K562 (cell line): ENCODE results near the gene RBM15. TPM values are rescaled to one million over a fixed set of nuclear protein-coding genes. Genes with fewer than 3 reads are reported as not detected.

Source experiments
- ATAC-seq: fragments of 200-7000 bp; cut with Tn5 transposase; 3 replicates; pipeline ENCODE4 v1.9.1; 2020; ENCODE audit warnings: moderate library complexity
- BruUV-seq: library from RNA; stranded (reverse); fragments of 400-500 nt; replicated peaks from 2 replicates; lab custom pipeline; 2021; lab: Mats Ljungman, UMichigan
- CTCF ChIA-PET: fragments of 300-600 bp; formaldehyde crosslinking; extraction: SDS; loops from one replicate; lab custom pipeline; 2021; ENCODE audit warnings: low intra/inter-chr PET ratio; lab: Yijun Ruan, JAX
- POLR2A ChIA-PET: fragments of 300-600, 350-650 bp; sonication (Branson Sonifier 250); formaldehyde crosslinking; extraction: SDS; loops from one replicate; lab custom pipeline; 2021; ENCODE audit warnings: antibody characterized with exemption, inconsistent platforms; lab: Yijun Ruan, JAX
- DNase-seq, 4 experiments: peaks; one replicate each; pipeline versions ENCODE4 v3.0.0 to v3.0.0-alpha.2; 2011 to 2018; ENCODE audit warnings: low spot score in 3 of 4, mixed read lengths in 3 of 4; ENCODE audit errors: extremely low read depth in 1 of 4
- FAIRE-seq: peaks from 2 replicates; lab custom pipeline; 2011; peaks lifted over from hg19 to GRCh38; lab: Jason Lieb, UNC
- H2AFZ ChIP-seq: 2 replicates; pipeline ENCODE4 v1.6.0; 2011; ENCODE audit warnings: low read depth, low read length, control low read depth, inconsistent platforms
- H3K27ac ChIP-seq: fragments of 200-600 bp; 3 replicates; pipeline ENCODE4 v1.8.0; 2011; ENCODE audit warnings: low read depth, mild to moderate bottlenecking, control low read depth, inconsistent platforms, low read length, moderate library complexity, mixed read lengths; ENCODE audit errors: extremely low read depth
- H3K27me3 ChIP-seq, 2 experiments: fragments of 300-600 bp in 1 of 2; 2 replicates in 1 of 2; 3 replicates in 1 of 2; pipeline versions ENCODE4 v1.6.0 to v1.8.0; 2011; ENCODE audit warnings: inconsistent platforms in 2 of 2, low read length in 2 of 2, mild to moderate bottlenecking in 1 of 2, mixed read lengths in 1 of 2, moderate library complexity in 1 of 2; ENCODE audit not compliant: control insufficient read depth in 2 of 2, insufficient read depth in 2 of 2
- H3K36me3 ChIP-seq: fragments of 300-600 bp; 3 replicates; pipeline ENCODE4 v1.8.0; 2011; ENCODE audit warnings: mild to moderate bottlenecking, low read length, inconsistent platforms; ENCODE audit not compliant: control insufficient read depth, insufficient read depth
- H3K4me1 ChIP-seq, 2 experiments: fragments of 200-600 bp in 1 of 2; replicated peaks in 1 of 2; 2 replicates in 1 of 2; 3 replicates in 1 of 2; pipeline versions ENCODE4 v1.5.1 to v1.8.0; 2011; ENCODE audit warnings: inconsistent platforms in 2 of 2, low read length in 2 of 2, mild to moderate bottlenecking in 1 of 2, mixed read lengths in 1 of 2, moderate library complexity in 1 of 2; ENCODE audit not compliant: control insufficient read depth in 2 of 2, insufficient read depth in 2 of 2
- H3K4me2 ChIP-seq: 2 replicates; pipeline ENCODE4 v1.6.1; 2011; ENCODE audit warnings: low read length, control low read depth, inconsistent platforms, mixed read lengths; ENCODE audit not compliant: insufficient read depth
- H3K4me3 ChIP-seq: fragments of 200-600 bp; sonication (generic), shearing (Covaris generic); 2 replicates; pipeline ENCODE4 v1.5.1; 2016; ENCODE audit warnings: control low read depth, inconsistent platforms
- H3K79me2 ChIP-seq: fragments of 200-600 bp; 3 replicates; pipeline ENCODE4 v1.8.0; 2011; ENCODE audit warnings: low read length, inconsistent platforms; ENCODE audit not compliant: control insufficient read depth, insufficient read depth
- H3K9ac ChIP-seq, 2 experiments: 2 replicates each; pipeline versions ENCODE4 v1.6.0 to v1.6.1; 2011; ENCODE audit warnings: low read depth in 2 of 2, low read length in 2 of 2, control low read depth in 1 of 2, inconsistent platforms in 1 of 2, mild to moderate bottlenecking in 1 of 2, mixed read lengths in 1 of 2; ENCODE audit not compliant: insufficient read depth in 1 of 2
- H3K9me1 ChIP-seq: one replicate; pipeline ENCODE4 v1.6.0; 2011; ENCODE audit warnings: inconsistent platforms, mild to moderate bottlenecking, low read length, moderate library complexity; ENCODE audit not compliant: control insufficient read depth, insufficient read depth
- H3K9me3 ChIP-seq: replicated peaks from 2 replicates; pipeline ENCODE4 v1.5.1; 2011; ENCODE audit warnings: low read depth, low read length, inconsistent platforms; ENCODE audit not compliant: control insufficient read depth, insufficient read depth
- H4K20me1 ChIP-seq: replicated peaks from 2 replicates; pipeline ENCODE4 v1.6.1; 2011; ENCODE audit warnings: low read length, inconsistent platforms, mixed read lengths; ENCODE audit not compliant: control insufficient read depth, insufficient read depth
- C11orf30 ChIP-seq: fragments of 450-650 bp; IDR thresholded peaks from 2 replicates; pipeline ENCODE4 v1.6.1; 2016; ENCODE audit warnings: low read depth, mild to moderate bottlenecking
- FOXA1 ChIP-seq: fragments of 450-650 bp; IDR thresholded peaks from 2 replicates; pipeline ENCODE4 v1.6.1; 2016; ENCODE audit warnings: mild to moderate bottlenecking, borderline replicate concordance
- FOXJ3 ChIP-seq: sonication (generic); formaldehyde crosslinking; IDR thresholded peaks from 2 replicates; pipeline ENCODE4 v1.4.0; 2020; ENCODE audit warnings: mild to moderate bottlenecking, missing genetic modification reagents
- HDAC8 ChIP-seq: fragments of 450-650 bp; IDR thresholded peaks from 2 replicates; pipeline ENCODE4 v1.6.1; 2016; ENCODE audit warnings: mild to moderate bottlenecking, missing genetic modification characterization, moderate library complexity, missing compliant biosample characterization
- MAFF ChIP-seq: IDR thresholded peaks from 2 replicates; pipeline ENCODE4 v1.6.1; 2012; ENCODE audit warnings: low read length, improper control_type of control experiment
- MAFG ChIP-seq: fragments of 450-650 bp; conservative IDR thresholded peaks from 2 replicates; pipeline ENCODE4 v1.6.1; 2016; ENCODE audit warnings: missing genetic modification characterization, missing compliant biosample characterization
- MAFK ChIP-seq: IDR thresholded peaks from 2 replicates; pipeline ENCODE4 v1.6.1; 2011; ENCODE audit warnings: low read length, improper control_type of control experiment
- MED1 ChIP-seq: sonication (generic); formaldehyde crosslinking; IDR thresholded peaks from 2 replicates; pipeline ENCODE4 v1.8.1; 2023; ENCODE audit warnings: missing genetic modification reagents, borderline replicate concordance
- TAF1 ChIP-seq: IDR thresholded peaks from 2 replicates; pipeline ENCODE4 v1.6.1; 2011; ENCODE audit warnings: mild to moderate bottlenecking, low read length, moderate library complexity; ENCODE audit not compliant: insufficient read depth, control insufficient read depth, severe bottlenecking; ENCODE audit errors: extremely low read depth
- ZNF316 ChIP-seq: fragments of 450-650 bp; IDR thresholded peaks from 2 replicates; pipeline ENCODE4 v1.6.1; 2016
- ZNF699 ChIP-seq: fragments of 250-450 bp; sonication (Bioruptor Pico); IDR thresholded peaks from 2 replicates; pipeline ENCODE4 v1.8.0; 2021; ENCODE audit warnings: mild to moderate bottlenecking, moderate library complexity; ENCODE audit not compliant: insufficient replicate concordance
- WGBS: fragments of 100-300 bp; shearing (Covaris generic); methylation state at CpG from one replicate; pipeline ENCODE4 v1.1.6; 2016; ENCODE audit warnings: low coverage, mixed read lengths; ENCODE audit not compliant: insufficient coverage; ENCODE audit errors: missing lambda C conversion rate; 5-methylcytosine and 5-hydroxymethylcytosine counted together
- in situ Hi-C: fragments of 300-500 bp; cut with MboI; formaldehyde crosslinking; loops from 4 replicates; pipeline ENCODE4 v1.15.0; 2018; ENCODE audit warnings: inconsistent platforms, mixed read lengths
- intact Hi-C: fragments of 100-400 bp; cut with micrococcal nuclease; formaldehyde crosslinking; loops from 2 replicates; pipeline ENCODE4 v1.14.2; 2022
- polyA plus RNA-seq, 8 experiments: library from polyadenylated mRNA; depleted of rRNA in 4 of 8; stranded (reverse) in 5 of 8; unstranded in 3 of 8; fragments of >200 nt; fragmentation: Nextera tagmentation in 2 of 8; fragmentation: Illumina TruSeq in 1 of 8; extraction: Ambion mirVana in 2 of 8; extraction: Trizol in 1 of 8; gene quantifications; 2 replicates each; pipeline versions ENCODE4 v1.2.1 to v1.2.3, GENCODE V29; 2011 to 2014; ENCODE audit warnings: inconsistent platforms in 1 of 8, missing spikeins in 1 of 8
- total RNA-seq, 7 experiments: library from RNA; depleted of rRNA in 6 of 7; stranded (reverse); fragments of >200 nt in 6 of 7; fragmentation: Illumina TruSeq in 2 of 7; extraction: Trizol in 2 of 7; gene quantifications; 2 replicates each; pipeline versions ENCODE4 v1.2.1 to v1.2.3, GENCODE V29; 2011 to 2021; ENCODE audit warnings: low replicate concordance in 1 of 7
- TF ChIP-seq, protein P1 (sequence below): sonication (generic); formaldehyde crosslinking; IDR thresholded peaks from 2 replicates; pipeline ENCODE4 v1.8.1; 2023; ENCODE audit warnings: mild to moderate bottlenecking, missing genetic modification reagents

RBM15 gene
- total and polyA plus RNA-seq, 9 of the 15 experiments (the other 6 are each of a cell fraction or from before 2014, with no cell fraction given) = 2.4 to 63.4 (median 28.2) TPM

DNA sequence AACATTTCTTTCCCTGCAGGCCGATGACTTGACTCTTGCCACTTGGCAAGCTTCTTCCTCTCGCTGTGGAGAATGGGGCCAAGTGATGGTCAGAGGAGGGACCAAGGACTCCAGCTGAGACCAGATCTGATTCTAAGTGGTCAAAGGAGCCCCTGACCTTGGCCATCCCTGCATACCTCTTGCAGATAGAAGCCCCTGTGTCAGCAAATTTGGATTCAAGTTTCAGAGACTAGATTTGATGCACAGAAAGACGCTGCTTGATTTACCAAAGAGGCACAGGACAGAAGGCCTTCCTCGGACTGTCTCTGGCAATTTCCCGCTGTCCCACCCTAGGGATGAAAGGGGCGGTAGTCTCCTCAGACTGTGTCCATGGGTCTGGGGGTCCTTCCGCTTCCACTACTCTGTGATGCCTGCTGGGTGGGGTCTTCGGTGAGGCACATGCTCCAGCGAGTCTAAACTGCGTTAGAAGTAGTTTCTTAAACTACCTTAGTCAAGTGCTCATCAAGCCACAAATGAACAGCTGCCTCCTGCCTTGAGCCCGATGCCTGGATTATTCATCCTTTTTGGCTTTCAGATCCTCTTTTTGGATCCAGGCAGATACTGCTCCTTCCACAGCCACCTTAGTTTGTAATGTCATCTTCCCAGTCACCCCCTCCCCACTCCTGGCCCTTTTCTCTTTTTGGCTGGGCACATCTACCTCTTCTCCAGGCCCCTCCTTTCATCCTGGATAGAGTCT is 31.8 kb upstream of the RBM15 start:
- Histone ChIP-seq H3K27ac (no peak overlapping the region), H3K9me1 (no peaks in the 10 kb centered on the region), H3K4me2 (no peak overlapping the region), H3K9me3 (no peaks in the 10 kb centered on the region), H3K27me3 (peaks cover 7 to 39% of the 10 kb centered on the region in 2 experiments; a peak in 4 of 5 replicates), H3K9ac (no peak overlapping the region), H3K79me2 (no peaks in the 10 kb centered on the region), H3K36me3 (no peaks in the 10 kb centered on the region), H3K4me1 (no peaks in the 10 kb centered on the region), H3K4me3 (no peak overlapping the region), H4K20me1 (peaks cover 14% of the 10 kb centered on the region; the same call in 1 of the 2 replicates), H2AFZ (no peak overlapping the region)
- ChIA-PET CTCF (interaction anchor here (2.0 kb wide), 1 partner anchor 105 kb away, joined by 5 read pairs; no protein-coding TSS in a partner anchor), POLR2A (interaction anchor here (0.6 kb wide), 1 partner anchor 32 kb away, joined by 5 read pairs; the partner anchor contains the start of gene RBM15)
- no peak for ATAC-seq
- intact Hi-C loops (no loop called here), in situ Hi-C loops (no loop called here)
- no TSS peak for BruUV-seq
- no peak for DNase-seq
- 4% methylated on average over 10 of the region's 11 CpGs for WGBS
- TF ChIP-seq MAFF (peak; percentile 29; the same call in 1 of the 2 replicates), MAFG (tag) (0 out of 2 replicates have a peak, but pooled peaks have one; percentile 23), C11orf30 (peak; percentile 38; the same call in 1 of the 2 replicates), MED1 (CRISPR knock-in tag) (no peak), HDAC8 (no peak), FOXA1 (no peak), ZNF699 (CRISPR knock-in tag) (no peak), MAFK (0 out of 2 replicates have a peak, but pooled peaks have one; percentile 13), ZNF316 (peak; percentile 56), FOXJ3 (no peak), TAF1 (no peak)
- TF ChIP-seq, protein P1, sequence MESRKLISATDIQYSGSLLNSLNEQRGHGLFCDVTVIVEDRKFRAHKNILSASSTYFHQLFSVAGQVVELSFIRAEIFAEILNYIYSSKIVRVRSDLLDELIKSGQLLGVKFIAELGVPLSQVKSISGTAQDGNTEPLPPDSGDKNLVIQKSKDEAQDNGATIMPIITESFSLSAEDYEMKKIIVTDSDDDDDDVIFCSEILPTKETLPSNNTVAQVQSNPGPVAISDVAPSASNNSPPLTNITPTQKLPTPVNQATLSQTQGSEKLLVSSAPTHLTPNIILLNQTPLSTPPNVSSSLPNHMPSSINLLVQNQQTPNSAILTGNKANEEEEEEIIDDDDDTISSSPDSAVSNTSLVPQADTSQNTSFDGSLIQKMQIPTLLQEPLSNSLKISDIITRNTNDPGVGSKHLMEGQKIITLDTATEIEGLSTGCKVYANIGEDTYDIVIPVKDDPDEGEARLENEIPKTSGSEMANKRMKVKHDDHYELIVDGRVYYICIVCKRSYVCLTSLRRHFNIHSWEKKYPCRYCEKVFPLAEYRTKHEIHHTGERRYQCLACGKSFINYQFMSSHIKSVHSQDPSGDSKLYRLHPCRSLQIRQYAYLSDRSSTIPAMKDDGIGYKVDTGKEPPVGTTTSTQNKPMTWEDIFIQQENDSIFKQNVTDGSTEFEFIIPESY (CRISPR knock-in tag) = no peak
- FAIRE-seq = no peak
